NB4 (cell line): ENCODE results near the gene CIDEC.
A peak's percentile ranks its signal among the peaks of the same experiment; 100 is the strongest.

Source experiments
- DNase-seq: peaks from one replicate; pipeline ENCODE4 v3.0.0; 2010; ENCODE audit warnings: low read depth
- H3K4me3 ChIP-seq: one replicate; pipeline ENCODE4 v1.5.1; 2011; ENCODE audit warnings: mild to moderate bottlenecking, low read depth, low read length, moderate library complexity
- CTCF ChIP-seq: IDR thresholded peaks from one replicate; pipeline ENCODE4 v1.5.1; 2012; ENCODE audit warnings: low read depth, low read length
- MAX ChIP-seq: IDR thresholded peaks from 2 replicates; pipeline ENCODE4 v1.6.1; 2011; ENCODE audit warnings: low read depth, low read length
- MYC ChIP-seq: IDR thresholded peaks from 2 replicates; pipeline ENCODE4 v1.6.1; 2011; ENCODE audit warnings: low read depth, low read length
- POLR2A ChIP-seq: IDR thresholded peaks from 2 replicates; pipeline ENCODE4 v1.6.1; 2011; ENCODE audit warnings: mild to moderate bottlenecking; ENCODE audit not compliant: insufficient read length; ENCODE audit errors: extremely low read depth

The CIDEC gene

GRCh38 chr3:9833078-9833477, 47.0 kb downstream of the CIDEC start:
- no peak for DNase-seq
- H3K4me3 ChIP-seq, result no peak overlapping the region
- TF ChIP-seq POLR2A (no peak), CTCF (no peak), MYC (no peak), MAX (no peak)

GRCh38 chr3:9831253-9831652, 48.8 kb downstream of the CIDEC start:
- DNase-seq, result no peak
- no peak overlapping the region for H3K4me3 ChIP-seq
- TF ChIP-seq MYC (no peak), CTCF (no peak), MAX (no peak), POLR2A (no peak)

- H3K4me3 ChIP-seq, result no peak overlapping the region
- DNase-seq, result no peak
- no peak for TF ChIP-seq POLR2A
- no peak for TF ChIP-seq MAX
- no peak for TF ChIP-seq CTCF
- no peak for TF ChIP-seq MYC
Measured at GRCh38 chr3:9828801-9829755, 51.0 kb downstream of the CIDEC start.

GRCh38 chr3:9826815-9827573, 53.1 kb downstream of the CIDEC start:
- TF ChIP-seq MYC (no peak), CTCF (peak; percentile 27), MAX (no peak), POLR2A (no peak)
- DNase-seq, result peak; percentile 69
- no peak overlapping the region for H3K4me3 ChIP-seq

- no peak for DNase-seq
- TF ChIP-seq CTCF (no peak), MYC (no peak), POLR2A (no peak), MAX (no peak)
- H3K4me3 ChIP-seq, result no peak overlapping the region
Measured at GRCh38 chr3:9825451-9826040, 54.5 kb downstream of the CIDEC start.
